BLaER1 (cell line): Measurements from ENCODE around the gene EMID1.

Experiments used
- H3K27ac ChIP-seq: shearing (Covaris generic); formaldehyde crosslinking; 2 replicates; pipeline ENCODE4 v1.8.1; 2022
- H3K27me3 ChIP-seq: shearing (Covaris generic); formaldehyde crosslinking; 2 replicates; pipeline ENCODE4 v1.8.1; 2022
- H3K36me3 ChIP-seq: shearing (Covaris generic); formaldehyde crosslinking; 2 replicates; pipeline ENCODE4 v1.8.1; 2022
- H3K4me1 ChIP-seq: shearing (Covaris generic); formaldehyde crosslinking; 2 replicates; pipeline ENCODE4 v1.8.1; 2022
- H3K4me2 ChIP-seq: shearing (Covaris generic); formaldehyde crosslinking; 2 replicates; pipeline ENCODE4 v1.8.1; 2022
- H3K4me3 ChIP-seq: shearing (Covaris generic); formaldehyde crosslinking; 2 replicates; pipeline ENCODE4 v1.8.1; 2022
- H3K9ac ChIP-seq: shearing (Covaris generic); formaldehyde crosslinking; 2 replicates; pipeline ENCODE4 v1.8.1; 2022
- H3K9me3 ChIP-seq: shearing (Covaris generic); formaldehyde crosslinking; 2 replicates; pipeline ENCODE4 v1.8.1; 2022
- H4K20me1 ChIP-seq: shearing (Covaris generic); formaldehyde crosslinking; 2 replicates; pipeline ENCODE4 v1.8.1; 2022
- Cebpa-rat ChIP-seq: shearing (Covaris generic); IDR thresholded peaks from 2 replicates; pipeline ENCODE4 v1.8.1; 2022

Gene EMID1

DNA sequence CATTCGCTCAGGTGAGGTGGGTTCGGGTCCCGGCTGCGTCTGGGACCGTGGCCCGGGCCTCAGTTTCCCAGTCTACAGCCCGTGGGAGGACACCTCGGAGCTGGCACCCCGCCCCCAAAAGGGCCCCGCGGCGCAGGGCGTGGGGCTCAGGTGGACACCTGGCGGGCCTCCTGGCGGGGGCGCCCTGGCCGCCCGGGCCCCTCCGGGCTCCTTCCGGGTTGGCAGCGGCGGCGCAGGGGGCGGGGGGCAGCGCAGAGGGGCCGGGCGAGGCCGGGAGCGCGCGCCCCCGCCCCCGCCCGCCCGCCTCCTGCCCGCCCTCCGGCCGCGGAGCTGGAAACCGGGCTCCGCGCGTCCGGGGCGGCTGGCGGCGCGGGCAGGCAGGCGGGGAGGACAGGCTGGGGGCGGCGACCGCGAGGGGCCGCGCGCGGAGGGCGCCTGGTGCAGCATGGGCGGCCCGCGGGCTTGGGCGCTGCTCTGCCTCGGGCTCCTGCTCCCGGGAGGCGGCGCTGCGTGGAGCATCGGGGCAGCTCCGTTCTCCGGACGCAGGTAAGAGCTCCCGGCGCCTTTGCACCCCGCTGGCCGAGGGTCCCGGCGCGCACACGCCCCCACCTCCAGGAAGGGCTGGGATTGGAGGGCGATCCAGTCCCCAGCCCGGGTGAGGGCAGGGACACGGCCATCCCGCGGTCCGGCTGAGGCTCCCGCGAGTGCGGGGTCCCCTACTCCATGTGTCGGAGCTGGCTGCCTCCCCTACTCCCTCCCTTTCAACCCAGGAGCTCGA lies at the start of gene EMID1:
Gene EMID1 (plus strand): TSS at position 303 of the 778 bp plus-strand sequence. CDS start 143 bp downstream, at position 446.
- peaks cover 90% of the 10 kb centered on the region for H3K27me3 ChIP-seq
- H3K4me1 ChIP-seq: peaks cover 71% of the 10 kb centered on the region
- no peak within 1 kb of the TSS for H3K9ac ChIP-seq
- peaks cover 99% of the 10 kb centered on the region for H4K20me1 ChIP-seq
- TF ChIP-seq Cebpa-rat: no peak
- H3K36me3 ChIP-seq: no peaks in the 10 kb centered on the region
- no peaks in the 10 kb centered on the region for H3K9me3 ChIP-seq
- peak within 1 kb of the TSS; percentile 90 for H3K4me2 ChIP-seq
- peak within 1 kb of the TSS; percentile 59 for H3K4me3 ChIP-seq
- no peak within 1 kb of the TSS for H3K27ac ChIP-seq

DNA sequence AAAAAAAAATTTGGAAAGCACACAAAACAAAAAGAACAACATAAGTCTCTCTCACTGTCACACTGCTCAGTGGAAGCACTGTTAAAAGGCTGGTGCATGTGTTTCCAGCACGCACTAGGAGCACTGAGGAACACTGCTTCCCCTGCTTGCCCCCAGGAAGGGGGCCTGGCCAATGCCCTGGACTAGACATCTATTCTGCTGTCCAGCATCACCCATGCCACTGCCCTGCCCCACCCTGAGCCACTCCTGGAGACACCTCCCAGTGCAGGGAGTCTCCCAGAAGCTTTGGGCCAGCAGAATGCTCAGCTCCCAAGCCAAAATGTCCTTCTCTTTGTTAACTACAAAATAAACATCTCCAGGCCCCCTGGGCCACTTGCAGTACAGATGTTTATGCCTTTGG lies 49.7 kb upstream of the EMID1 start:
- Histone ChIP-seq H3K27me3 (peaks cover 22% of the 10 kb centered on the region; the same call in 1 of the 2 replicates), H3K9me3 (no peaks in the 10 kb centered on the region), H3K4me1 (no peaks in the 10 kb centered on the region), H4K20me1 (peaks cover 13% of the 10 kb centered on the region; the same call in 1 of the 2 replicates), H3K36me3 (no peaks in the 10 kb centered on the region), H3K27ac (no peak overlapping the region), H3K4me3 (no peak overlapping the region), H3K9ac (no peak overlapping the region), H3K4me2 (no peak overlapping the region)
- TF ChIP-seq Cebpa-rat: no peak

DNA sequence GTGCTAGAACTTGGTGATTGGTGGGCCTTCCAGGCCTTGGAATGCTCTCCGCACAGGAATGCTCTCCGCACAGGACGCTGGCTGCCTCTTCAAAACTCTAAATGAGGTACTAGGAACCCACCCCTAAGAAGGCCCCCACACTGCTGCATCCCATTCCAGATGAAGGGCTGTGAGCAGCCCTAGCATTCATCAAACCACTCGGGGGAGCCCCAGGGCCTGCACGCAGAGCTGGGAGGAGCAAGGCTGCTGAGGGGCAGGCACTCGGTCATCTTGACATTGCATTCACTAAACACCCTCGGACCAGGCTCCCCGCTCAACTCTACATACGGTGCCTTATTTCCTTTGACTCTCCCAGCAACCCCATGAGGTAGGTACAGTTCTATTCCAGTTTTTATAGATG lies 49.2 kb upstream of the EMID1 start:
- no peaks in the 10 kb centered on the region for H3K9me3 ChIP-seq
- no peak overlapping the region for H3K4me3 ChIP-seq
- TF ChIP-seq Cebpa-rat: no peak
- H3K4me1 ChIP-seq: no peaks in the 10 kb centered on the region
- no peaks in the 10 kb centered on the region for H3K36me3 ChIP-seq
- H3K4me2 ChIP-seq: no peak overlapping the region
- no peak overlapping the region for H3K27ac ChIP-seq
- no peak overlapping the region for H3K9ac ChIP-seq
- peaks cover 23% of the 10 kb centered on the region for H3K27me3 ChIP-seq
- peaks cover 13% of the 10 kb centered on the region; the same call in 1 of the 2 replicates for H4K20me1 ChIP-seq

DNA sequence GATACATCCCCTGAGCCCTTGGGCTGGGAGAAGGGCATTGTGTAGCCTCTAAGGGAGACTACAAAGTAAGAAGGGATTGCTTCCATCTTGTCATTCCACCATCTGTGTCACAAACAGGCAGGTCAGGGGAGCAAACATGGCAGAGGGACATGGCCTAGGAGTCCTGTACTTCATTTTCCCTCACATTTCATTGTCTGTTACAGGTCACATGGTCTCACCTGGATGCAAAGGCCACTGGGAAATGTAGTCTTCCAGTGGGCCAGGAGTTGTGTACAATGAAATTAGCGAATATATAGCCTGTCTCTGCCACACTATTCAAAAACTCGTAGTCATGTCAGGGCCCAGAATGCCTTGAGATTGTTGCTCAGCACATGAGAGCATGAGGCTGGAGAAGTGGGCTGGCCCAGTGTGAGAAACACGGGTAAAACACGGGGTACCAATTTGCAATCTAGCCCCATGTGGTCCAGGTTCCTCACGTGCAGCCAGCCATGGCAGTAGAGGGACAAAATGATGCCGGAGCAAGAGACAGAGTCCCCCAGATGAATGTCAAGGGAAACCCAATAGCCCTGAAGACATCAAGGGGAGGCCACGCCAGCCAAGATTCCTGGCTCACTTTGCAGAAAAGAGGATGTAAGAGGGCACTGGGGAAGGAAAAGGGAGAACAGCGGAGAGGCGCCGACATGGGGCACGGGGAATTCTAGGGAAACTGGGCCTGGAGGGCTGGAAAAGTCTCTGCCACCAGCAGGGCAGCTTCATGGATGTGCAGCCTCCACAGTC lies 47.7 kb upstream of the EMID1 start:
- Histone ChIP-seq H3K4me1 (no peaks in the 10 kb centered on the region), H3K4me3 (no peak overlapping the region), H3K9me3 (no peaks in the 10 kb centered on the region), H3K27me3 (peaks cover 31% of the 10 kb centered on the region), H3K27ac (no peak overlapping the region), H3K9ac (no peak overlapping the region), H4K20me1 (peaks cover 13% of the 10 kb centered on the region; the same call in 1 of the 2 replicates), H3K4me2 (no peak overlapping the region), H3K36me3 (no peaks in the 10 kb centered on the region)
- no peak for TF ChIP-seq Cebpa-rat

DNA sequence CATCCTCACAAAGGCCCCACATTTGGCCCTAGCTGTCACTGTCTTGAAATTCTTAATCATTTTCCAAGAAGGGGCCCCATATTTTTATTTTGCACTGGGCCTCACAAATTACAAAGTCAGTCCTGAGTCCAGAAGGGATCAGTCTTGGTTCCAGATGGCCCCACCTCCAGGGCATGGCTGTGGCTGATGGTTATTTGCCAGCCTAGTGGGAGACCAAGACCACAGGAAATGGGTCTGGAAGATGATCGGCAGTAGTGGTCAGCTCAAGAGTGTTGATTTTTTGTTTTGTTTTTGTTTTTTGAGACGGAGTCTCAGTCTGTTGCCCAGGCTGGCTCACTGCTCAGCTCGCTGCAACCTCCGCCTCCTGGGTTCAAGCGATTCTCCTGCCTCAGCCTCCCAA lies 47.1 kb upstream of the EMID1 start:
- H3K4me1 ChIP-seq: no peaks in the 10 kb centered on the region
- no peaks in the 10 kb centered on the region for H3K9me3 ChIP-seq
- no peaks in the 10 kb centered on the region for H3K36me3 ChIP-seq
- no peak overlapping the region for H3K4me3 ChIP-seq
- H3K9ac ChIP-seq: no peak overlapping the region
- H3K27ac ChIP-seq: no peak overlapping the region
- TF ChIP-seq Cebpa-rat: no peak
- peaks cover 33% of the 10 kb centered on the region for H3K27me3 ChIP-seq
- H4K20me1 ChIP-seq: peaks cover 13% of the 10 kb centered on the region; the same call in 1 of the 2 replicates
- no peak overlapping the region for H3K4me2 ChIP-seq

DNA sequence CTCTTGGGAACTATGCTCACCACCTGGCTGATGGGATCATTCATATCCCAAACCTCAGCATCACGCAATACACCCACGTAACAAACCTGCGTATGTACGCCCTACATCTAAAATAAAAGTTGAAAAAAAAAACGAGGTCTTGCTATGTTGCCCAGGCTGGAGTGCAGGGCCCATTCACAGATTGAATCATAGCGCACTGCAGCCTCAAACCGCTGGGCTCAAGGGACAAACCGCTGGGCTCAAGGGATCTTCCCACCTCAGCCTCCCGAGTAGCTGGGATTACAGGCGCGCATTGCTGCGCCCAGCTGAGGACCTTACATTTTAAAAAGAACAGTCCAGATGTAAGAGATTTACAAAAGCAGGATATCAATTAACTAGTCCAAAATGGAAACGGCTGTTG lies 41.9 kb upstream of the EMID1 start:
- no peak overlapping the region for H3K4me3 ChIP-seq
- peaks cover 49% of the 10 kb centered on the region for H4K20me1 ChIP-seq
- peaks cover 69% of the 10 kb centered on the region for H3K27me3 ChIP-seq
- H3K9ac ChIP-seq: no peak overlapping the region
- H3K4me1 ChIP-seq: peaks cover 29% of the 10 kb centered on the region
- H3K27ac ChIP-seq: no peak overlapping the region
- no peaks in the 10 kb centered on the region for H3K36me3 ChIP-seq
- H3K9me3 ChIP-seq: no peaks in the 10 kb centered on the region
- TF ChIP-seq Cebpa-rat: no peak
- H3K4me2 ChIP-seq: no peak overlapping the region

DNA sequence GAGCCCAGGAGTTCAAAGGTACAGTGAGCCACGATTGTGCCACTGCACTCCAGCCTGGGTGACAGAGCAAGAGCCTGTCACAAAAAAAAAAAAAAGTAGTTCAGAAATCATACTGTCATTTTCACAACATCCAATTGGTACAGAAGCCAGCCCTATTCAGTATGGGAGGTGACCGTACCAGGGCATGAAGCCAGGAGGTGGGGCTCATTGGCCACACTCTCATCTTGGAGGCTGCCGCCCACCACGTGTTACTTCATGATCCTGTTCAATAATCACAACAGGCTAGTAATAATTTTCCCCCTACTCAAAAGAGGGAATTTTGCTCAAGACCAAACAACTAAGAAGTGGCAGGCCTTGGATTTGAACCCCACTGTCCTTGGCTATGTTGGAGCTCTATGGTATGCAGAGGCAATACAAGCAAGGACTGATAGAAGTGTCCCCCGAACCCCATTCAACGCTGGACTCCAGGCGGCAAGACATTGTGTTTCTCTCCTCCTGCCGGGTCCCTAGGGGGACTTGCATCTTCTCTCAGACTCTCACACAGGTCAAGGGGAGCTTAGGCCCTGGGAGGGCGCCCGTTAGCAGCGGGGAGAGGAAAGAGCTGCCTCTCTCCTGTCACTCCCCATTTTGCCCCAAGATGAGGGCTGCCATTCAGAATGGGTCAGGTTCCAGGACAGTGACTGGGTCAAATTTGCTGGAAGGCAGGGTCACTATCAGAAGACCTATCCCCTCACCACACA lies 40.2 kb upstream of the EMID1 start:
- peaks cover 32% of the 10 kb centered on the region for H3K4me1 ChIP-seq
- TF ChIP-seq Cebpa-rat: no peak
- H3K27me3 ChIP-seq: peaks cover 82% of the 10 kb centered on the region
- no peak overlapping the region for H3K27ac ChIP-seq
- H4K20me1 ChIP-seq: peaks cover 65% of the 10 kb centered on the region
- H3K9ac ChIP-seq: no peak overlapping the region
- H3K9me3 ChIP-seq: no peaks in the 10 kb centered on the region
- no peak overlapping the region for H3K4me2 ChIP-seq
- H3K4me3 ChIP-seq: no peak overlapping the region
- H3K36me3 ChIP-seq: no peaks in the 10 kb centered on the region

DNA sequence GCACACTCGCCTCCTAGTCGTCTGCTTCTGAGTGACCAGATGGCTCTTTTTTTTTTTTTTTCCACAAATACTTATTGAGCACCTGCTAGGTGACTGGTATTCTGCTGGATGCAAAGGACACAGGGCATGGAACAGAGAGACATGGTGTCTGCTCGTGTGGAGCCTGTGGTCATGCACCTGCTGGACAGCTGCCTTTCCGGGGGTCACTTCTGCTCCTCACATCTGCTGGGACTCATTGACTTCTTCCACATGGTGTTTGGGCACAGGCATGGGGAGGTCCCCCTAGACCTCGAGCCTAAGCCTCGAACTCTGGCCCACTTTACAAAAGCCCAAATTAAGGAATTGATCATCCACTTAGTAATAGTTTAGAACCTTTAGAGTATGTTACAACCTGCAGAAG lies 39.5 kb upstream of the EMID1 start:
- peaks cover 89% of the 10 kb centered on the region for H3K27me3 ChIP-seq
- H3K4me2 ChIP-seq: no peak overlapping the region; the same call in 1 of the 2 replicates
- H3K9me3 ChIP-seq: no peaks in the 10 kb centered on the region
- no peak overlapping the region for H3K27ac ChIP-seq
- peaks cover 32% of the 10 kb centered on the region for H3K4me1 ChIP-seq
- peaks cover 72% of the 10 kb centered on the region for H4K20me1 ChIP-seq
- H3K9ac ChIP-seq: no peak overlapping the region
- no peaks in the 10 kb centered on the region for H3K36me3 ChIP-seq
- no peak for TF ChIP-seq Cebpa-rat
- no peak overlapping the region for H3K4me3 ChIP-seq

DNA sequence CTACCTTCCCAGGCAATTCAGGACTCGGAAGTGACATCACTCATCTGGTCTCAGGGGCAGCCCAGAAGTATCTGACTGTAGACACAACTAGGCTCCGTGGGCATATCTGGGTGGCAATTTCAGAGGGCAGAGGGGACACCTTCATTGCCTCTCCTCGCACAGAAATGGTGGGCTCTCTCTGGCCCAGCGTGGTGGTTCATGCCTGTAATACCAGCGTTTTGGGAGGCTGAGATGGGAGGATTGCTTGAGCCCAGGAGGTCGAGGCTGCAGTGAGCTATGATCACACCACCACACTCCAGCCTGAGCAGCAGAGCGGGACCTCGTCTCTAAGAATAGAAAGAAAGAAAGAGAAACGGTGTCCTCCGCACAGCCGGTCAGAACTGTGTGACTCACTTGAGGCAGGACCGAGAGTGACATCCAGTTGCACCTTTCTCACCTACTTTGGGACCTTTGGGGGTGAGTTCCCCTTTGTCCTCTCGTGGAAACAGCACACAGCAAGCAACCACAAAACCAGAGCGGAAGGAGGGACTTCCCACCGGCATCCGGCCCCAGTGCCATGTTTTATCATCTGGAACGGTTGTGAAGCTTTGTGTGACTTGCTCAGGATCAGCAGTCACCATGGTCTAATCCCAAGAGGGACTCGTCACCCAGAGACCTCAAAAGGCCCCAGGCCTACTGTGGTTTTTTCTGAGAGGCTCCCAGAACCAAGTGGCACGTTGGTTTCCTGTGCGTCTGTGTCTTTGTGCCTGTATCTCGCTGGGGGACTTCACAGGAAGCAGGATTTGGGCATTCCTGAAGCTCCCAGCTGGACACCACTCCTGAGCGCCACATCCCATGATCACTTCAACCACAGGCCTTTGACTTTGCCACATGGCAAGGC lies 38.4 kb upstream of the EMID1 start:
- Histone ChIP-seq H3K27me3 (peaks cover 94% of the 10 kb centered on the region), H4K20me1 (peaks cover 83% of the 10 kb centered on the region), H3K9ac (no peak overlapping the region), H3K27ac (no peak overlapping the region), H3K36me3 (no peaks in the 10 kb centered on the region), H3K9me3 (no peaks in the 10 kb centered on the region), H3K4me3 (no peak overlapping the region), H3K4me2 (peak overlapping the region; percentile 83), H3K4me1 (peaks cover 32% of the 10 kb centered on the region)
- no peak for TF ChIP-seq Cebpa-rat
